ENCODE measurements around the gene CDK2AP2. TPM values are rescaled to one million over a fixed set of nuclear protein-coding genes. Genes with fewer than 3 reads are reported as not detected.
A peak's percentile ranks its signal among the peaks of the same experiment; 100 is the strongest.

CDK2AP2 gene
- total and polyA plus RNA-seq, 7 donors: 13.3 to 126 (median 32.9) TPM

GRCh38 chr11:67508486-67509121, 642 bp upstream of the CDK2AP2 start:
- Histone ChIP-seq H3K27me3 (peaks cover 9 to 30% (median 19%) of the 10 kb centered on the region in 3 donors), H3K4me1 (peaks cover 0 to 51% (median 46%) of the 10 kb centered on the region in 4 donors), H3K9me3 (no peaks in the 10 kb centered on the region), H3K36me3 (peaks cover 0 to 7% (median 0%) of the 10 kb centered on the region in 4 donors), H3K4me3 (peak overlapping the region; percentile 66 to 81 (median 76)), H3K27ac (peak overlapping the region; percentile 96 to 99 (median 97))
- WGBS, 2 donors: 1% methylated on average over 57 of the region's 57 CpGs
- peak; percentile 99 for DNase-seq
- TF ChIP-seq POLR2A (IDR thresholded peaks at IDR 0.05) (peak in 1 of 2 donors; percentile 9), POLR2AphosphoS5 (IDR thresholded peaks at IDR 0.05) (peak; percentile 52 to 82 (median 63)), EP300 (IDR thresholded peaks at IDR 0.05) (no peak), CTCF (IDR thresholded peaks at IDR 0.05) (no peak)
- intact Hi-C loops (cut with DNase I): loop anchor here (5.0 kb wide), 3 partner anchors 74 to 241 kb away; partner anchors contain the start of genes GRK2, GSTP1 and RPS6KB2

- intact Hi-C loops (cut with DNase I): loop anchor here (2.0 to 5.0 kb wide), 6 partner anchors 25 to 240 kb away; partner anchors contain the start of genes AIP, GRK2, GSTP1 and RPS6KB2
- DNase-seq: peak; percentile 88
- Histone ChIP-seq H3K27me3 (peaks cover 9 to 37% (median 32%) of the 10 kb centered on the region in 3 donors), H3K4me3 (peak overlapping the region; percentile 53 to 81 (median 76)), H3K9me3 (no peaks in the 10 kb centered on the region), H3K27ac (peak overlapping the region; percentile 96 to 99 (median 97)), H3K4me1 (peaks cover 0 to 57% (median 48%) of the 10 kb centered on the region in 4 donors), H3K36me3 (peaks cover 0 to 7% (median 0%) of the 10 kb centered on the region in 4 donors)
- WGBS, 2 donors: 8 to 31% methylated on average over 33 of the region's 33 CpGs
- TF ChIP-seq EP300 (IDR thresholded peaks at IDR 0.05) (no peak), CTCF (IDR thresholded peaks at IDR 0.05) (no peak), POLR2AphosphoS5 (IDR thresholded peaks at IDR 0.05) (no peak), POLR2A (IDR thresholded peaks at IDR 0.05) (no peak)
Measured at GRCh38 chr11:67507242-67507863, 609 bp downstream of the CDK2AP2 start.

GRCh38 chr11:67506426-67507051, 1.4 kb downstream of the CDK2AP2 start:
- Histone ChIP-seq H3K36me3 (peaks cover 0 to 7% (median 0%) of the 10 kb centered on the region in 4 donors), H3K27me3 (peaks cover 9 to 38% (median 30%) of the 10 kb centered on the region in 3 donors), H3K4me3 (no peak overlapping the region), H3K9me3 (no peaks in the 10 kb centered on the region), H3K4me1 (peaks cover 0 to 57% (median 48%) of the 10 kb centered on the region in 4 donors), H3K27ac (peak overlapping the region; percentile 96 to 99 (median 97))
- peak; percentile 69 for DNase-seq
- intact Hi-C loops (cut with DNase I): loop anchor here (2.0 to 5.0 kb wide), 6 partner anchors 24 to 239 kb away; partner anchors contain the start of genes AIP, GRK2, GSTP1 and RPS6KB2
- 46 to 85% methylated on average over 16 of the region's 16 CpGs for WGBS, 2 donors
- TF ChIP-seq POLR2AphosphoS5 (IDR thresholded peaks at IDR 0.05) (no peak), POLR2A (IDR thresholded peaks at IDR 0.05) (no peak), EP300 (IDR thresholded peaks at IDR 0.05) (no peak), CTCF (IDR thresholded peaks at IDR 0.05) (no peak)

GRCh38 chr11:67505605-67506396, 2.2 kb downstream of the CDK2AP2 start:
- Histone ChIP-seq H3K9me3 (no peaks in the 10 kb centered on the region), H3K36me3 (peaks cover 0 to 7% (median 0%) of the 10 kb centered on the region in 4 donors), H3K4me1 (peaks cover 0 to 57% (median 48%) of the 10 kb centered on the region in 4 donors), H3K27ac (peak overlapping the region; percentile 96 to 99 (median 97)), H3K27me3 (peaks cover 9 to 43% (median 30%) of the 10 kb centered on the region in 3 donors), H3K4me3 (peak overlapping the region; percentile 8 to 61 (median 52))
- DNase-seq: peak; percentile 93
- TF ChIP-seq POLR2A (IDR thresholded peaks at IDR 0.05): peak in 1 of 2 donors; percentile 49
- TF ChIP-seq POLR2AphosphoS5 (IDR thresholded peaks at IDR 0.05): peak; percentile 34 to 64 (median 51)
- no peak for TF ChIP-seq EP300 (IDR thresholded peaks at IDR 0.05)
- TF ChIP-seq CTCF (IDR thresholded peaks at IDR 0.05): peak; percentile 87 to 94 (median 91)
- 2 to 13% methylated on average over 17 of the region's 17 CpGs for WGBS, 2 donors
- intact Hi-C loops (cut with DNase I): loop anchor here (1.0 to 5.0 kb wide), 7 partner anchors 23 to 238 kb away; partner anchors contain the start of genes AIP, GRK2, GSTP1 and RPS6KB2
